NCI-H2227 (cell line): Measurements from ENCODE around the gene BCL7A.
A peak's percentile ranks its signal among the peaks of the same experiment; 100 is the strongest.
"Not testable (repeated sequence)": the region's sequence is repeated elsewhere in the genome, so short reads cannot be mapped to it uniquely, and the experiment has no call there.

Source experiments
- DNase-seq: peaks from one replicate; lab custom pipeline; 2025; ENCODE audit not compliant: unreplicated experiment; lab: John Stamatoyannopoulos, UW

The BCL7A gene

GRCh38 chr12:122051231-122051876 is 29.7 kb downstream of the BCL7A start:
- DNase-seq: no peak

- DNase-seq: no peak
Measured at GRCh38 chr12:122052285-122052684, 30.6 kb downstream of the BCL7A start.

GRCh38 chr12:122054842-122055520 is 33.3 kb downstream of the BCL7A start:
- DNase-seq: no peak

GRCh38 chr12:122056406-122056805 is 34.7 kb downstream of the BCL7A start:
- DNase-seq: not testable (repeated sequence)

- no peak for DNase-seq
Measured at GRCh38 chr12:122057007-122057735, 35.5 kb downstream of the BCL7A start.

GRCh38 chr12:122057769-122058168 is 36.1 kb downstream of the BCL7A start:
- no peak for DNase-seq

- DNase-seq: no peak
Measured at GRCh38 chr12:122058549-122059149, 37.0 kb downstream of the BCL7A start.

GRCh38 chr12:122059203-122059960 is 37.7 kb downstream of the BCL7A start:
- DNase-seq: no peak

- DNase-seq: no peak
Measured at GRCh38 chr12:122060081-122060501, 38.4 kb downstream of the BCL7A start.

- no peak for DNase-seq
Measured at GRCh38 chr12:122061253-122061652, 39.6 kb downstream of the BCL7A start.

- DNase-seq: peak; percentile 38
Measured at GRCh38 chr12:122062832-122063693, 41.4 kb downstream of the BCL7A start.

- no peak for DNase-seq
Measured at GRCh38 chr12:122063694-122064024, 42.0 kb downstream of the BCL7A start.

GRCh38 chr12:122064025-122064777 is 42.5 kb downstream of the BCL7A start:
- peak; percentile 78 for DNase-seq

- DNase-seq: peak; percentile 56
Measured at GRCh38 chr12:122064780-122065588, 43.3 kb downstream of the BCL7A start.

GRCh38 chr12:122067548-122067947 is 45.9 kb downstream of the BCL7A start:
- DNase-seq: no peak

- DNase-seq: no peak
Measured at GRCh38 chr12:122067966-122068365, 46.3 kb downstream of the BCL7A start.

- DNase-seq: no peak
Measured at GRCh38 chr12:122072031-122072970, 50.6 kb downstream of the BCL7A start.
